ENCODE data around the gene DNAH11. TPM values are rescaled to one million over a fixed set of nuclear protein-coding genes. Genes with fewer than 3 reads are reported as not detected.
A peak's percentile ranks its signal among the peaks of the same experiment; 100 is the strongest.

Gene DNAH11
- total RNA-seq, 1 experiment from 2014 or later, result 1.9 TPM

- Mint-ChIP-seq H3K9me3 (ENCODE audit: low read depth, unreplicated experiment) (peaks cover 2% of the 10 kb centered on the region), H3K4me3 (ENCODE audit: low read depth, unreplicated experiment) (no peak overlapping the region), H3K36me3 (ENCODE audit: insufficient read depth, unreplicated experiment) (no peaks in the 10 kb centered on the region), H3K27ac (ENCODE audit: unreplicated experiment) (no peak overlapping the region), H3K27me3 (ENCODE audit: unreplicated experiment) (no peaks in the 10 kb centered on the region), H3K4me1 (ENCODE audit: low read depth, unreplicated experiment) (peaks cover 12% of the 10 kb centered on the region)
- no TSS peak for BruUV-seq (replicated peaks)
- CTCF ChIA-PET, result interaction anchor here (0.5 to 0.6 kb wide), 2 partner anchors 243 to 583 kb away, joined by 3 to 5 read pairs; no protein-coding TSS in a partner anchor
- intact Hi-C loops (cut with micrococcal nuclease; ENCODE audit: unreplicated experiment), result loop anchor here (5.0 to 10.0 kb wide), 4 partner anchors 73 to 267 kb away; partner anchors contain the start of gene SP4
- no peak for DNase-seq
- TF ChIP-seq CTCF (IDR thresholded peaks at IDR 0.05; ENCODE audit: unreplicated experiment), result no peak
Measured at GRCh38 chr7:21500117-21500832, 42.6 kb upstream of the DNAH11 start.

DNA sequence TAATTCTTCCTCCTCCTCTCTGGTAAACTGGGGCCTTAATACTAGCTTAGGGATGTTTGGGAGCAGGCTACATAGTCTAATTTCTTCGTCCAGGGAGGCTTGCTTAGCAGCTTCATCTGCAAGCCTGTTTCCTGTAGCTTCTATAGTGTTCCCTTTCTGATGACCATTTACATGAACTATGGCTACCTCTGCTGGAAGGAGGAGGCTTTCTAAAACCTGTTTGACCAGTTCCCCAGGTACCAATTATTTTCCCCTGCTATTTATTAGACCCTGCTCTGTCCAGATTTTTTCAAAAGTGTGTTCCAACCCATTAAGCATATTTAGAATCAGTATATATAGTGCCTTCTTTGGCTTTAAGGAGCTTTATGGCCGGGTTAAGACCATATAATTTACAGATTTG is 38.8 kb upstream of the DNAH11 start:
- Mint-ChIP-seq H3K4me3 (ENCODE audit: low read depth, unreplicated experiment) (no peak overlapping the region), H3K36me3 (ENCODE audit: insufficient read depth, unreplicated experiment) (no peaks in the 10 kb centered on the region), H3K27ac (ENCODE audit: unreplicated experiment) (peak overlapping the region; percentile 25), H3K4me1 (ENCODE audit: low read depth, unreplicated experiment) (peaks cover 12% of the 10 kb centered on the region), H3K9me3 (ENCODE audit: low read depth, unreplicated experiment) (peaks cover 3% of the 10 kb centered on the region), H3K27me3 (ENCODE audit: unreplicated experiment) (no peaks in the 10 kb centered on the region)
- no TSS peak for BruUV-seq (replicated peaks)
- DNase-seq, result peak; percentile 52
- intact Hi-C loops (cut with micrococcal nuclease; ENCODE audit: unreplicated experiment), result loop anchor here (5.0 to 10.0 kb wide), 4 partner anchors 77 to 263 kb away; partner anchors contain the start of gene SP4
- CTCF ChIA-PET, result interaction anchor here (0.5 to 1.6 kb wide), 4 partner anchors 47 to 579 kb away, joined by 3 to 7 read pairs (median 5); no protein-coding TSS in a partner anchor
- TF ChIP-seq CTCF (IDR thresholded peaks at IDR 0.05; ENCODE audit: unreplicated experiment), result no peak

GRCh38 chr7:21507627-21508343 is 35.1 kb upstream of the DNAH11 start:
- Mint-ChIP-seq H3K9me3 (ENCODE audit: low read depth, unreplicated experiment) (peaks cover 3% of the 10 kb centered on the region), H3K27me3 (ENCODE audit: unreplicated experiment) (no peaks in the 10 kb centered on the region), H3K36me3 (ENCODE audit: insufficient read depth, unreplicated experiment) (no peaks in the 10 kb centered on the region), H3K27ac (ENCODE audit: unreplicated experiment) (no peak overlapping the region), H3K4me1 (ENCODE audit: low read depth, unreplicated experiment) (peaks cover 20% of the 10 kb centered on the region), H3K4me3 (ENCODE audit: low read depth, unreplicated experiment) (no peak overlapping the region)
- intact Hi-C loops (cut with micrococcal nuclease; ENCODE audit: unreplicated experiment), result loop anchor here (1.0 to 10.0 kb wide), 2 partner anchors 143 to 246 kb away; no protein-coding TSS in a partner anchor
- peak; percentile 87 for TF ChIP-seq CTCF (IDR thresholded peaks at IDR 0.05; ENCODE audit: unreplicated experiment)
- no TSS peak for BruUV-seq (replicated peaks)
- CTCF ChIA-PET, result interaction anchor here (0.6 to 1.3 kb wide), 8 partner anchors 43 to 254 kb away, joined by 3 to 10 read pairs (median 4); no protein-coding TSS in a partner anchor
- peak; percentile 80 for DNase-seq

- no peaks in the 10 kb centered on the region for H3K36me3 Mint-ChIP-seq (ENCODE audit: insufficient read depth, unreplicated experiment)
- DNase-seq, result no peak
- no peaks in the 10 kb centered on the region for H3K27me3 Mint-ChIP-seq (ENCODE audit: unreplicated experiment)
- CTCF ChIA-PET, result interaction anchor here (0.6 to 1.3 kb wide), 4 partner anchors 82 to 248 kb away, joined by 4 to 10 read pairs (median 4); no protein-coding TSS in a partner anchor
- no peak for TF ChIP-seq CTCF (IDR thresholded peaks at IDR 0.05; ENCODE audit: unreplicated experiment)
- peaks cover 3% of the 10 kb centered on the region for H3K9me3 Mint-ChIP-seq (ENCODE audit: low read depth, unreplicated experiment)
- intact Hi-C loops (cut with micrococcal nuclease; ENCODE audit: unreplicated experiment), result loop anchor here (10.0 kb wide), 1 partner anchor 144 kb away; no protein-coding TSS in a partner anchor
- H3K27ac Mint-ChIP-seq (ENCODE audit: unreplicated experiment), result no peak overlapping the region
- H3K4me3 Mint-ChIP-seq (ENCODE audit: low read depth, unreplicated experiment), result no peak overlapping the region
- H3K4me1 Mint-ChIP-seq (ENCODE audit: low read depth, unreplicated experiment), result peaks cover 18% of the 10 kb centered on the region
- no TSS peak for BruUV-seq (replicated peaks)
Measured at GRCh38 chr7:21508538-21508937, 34.3 kb upstream of the DNAH11 start.

Measured in Calu3 (cell line).